A549 treated with AZD9567 at 1 μM for 4 hours (cell line): ENCODE results near the gene MKI67. TPM values are rescaled to one million over a fixed set of nuclear protein-coding genes. Genes with fewer than 3 reads are reported as not detected.

ENCODE experiments used
- total RNA-seq: library from RNA; stranded (reverse); fragments of 200-300 nt; extraction: Qiagen RNA extraction; gene quantifications from 5 replicates; pipeline ENCODE4 v1.2.3, GENCODE V29; 2022; ENCODE audit not compliant: insufficient read depth

Gene MKI67, protein sequence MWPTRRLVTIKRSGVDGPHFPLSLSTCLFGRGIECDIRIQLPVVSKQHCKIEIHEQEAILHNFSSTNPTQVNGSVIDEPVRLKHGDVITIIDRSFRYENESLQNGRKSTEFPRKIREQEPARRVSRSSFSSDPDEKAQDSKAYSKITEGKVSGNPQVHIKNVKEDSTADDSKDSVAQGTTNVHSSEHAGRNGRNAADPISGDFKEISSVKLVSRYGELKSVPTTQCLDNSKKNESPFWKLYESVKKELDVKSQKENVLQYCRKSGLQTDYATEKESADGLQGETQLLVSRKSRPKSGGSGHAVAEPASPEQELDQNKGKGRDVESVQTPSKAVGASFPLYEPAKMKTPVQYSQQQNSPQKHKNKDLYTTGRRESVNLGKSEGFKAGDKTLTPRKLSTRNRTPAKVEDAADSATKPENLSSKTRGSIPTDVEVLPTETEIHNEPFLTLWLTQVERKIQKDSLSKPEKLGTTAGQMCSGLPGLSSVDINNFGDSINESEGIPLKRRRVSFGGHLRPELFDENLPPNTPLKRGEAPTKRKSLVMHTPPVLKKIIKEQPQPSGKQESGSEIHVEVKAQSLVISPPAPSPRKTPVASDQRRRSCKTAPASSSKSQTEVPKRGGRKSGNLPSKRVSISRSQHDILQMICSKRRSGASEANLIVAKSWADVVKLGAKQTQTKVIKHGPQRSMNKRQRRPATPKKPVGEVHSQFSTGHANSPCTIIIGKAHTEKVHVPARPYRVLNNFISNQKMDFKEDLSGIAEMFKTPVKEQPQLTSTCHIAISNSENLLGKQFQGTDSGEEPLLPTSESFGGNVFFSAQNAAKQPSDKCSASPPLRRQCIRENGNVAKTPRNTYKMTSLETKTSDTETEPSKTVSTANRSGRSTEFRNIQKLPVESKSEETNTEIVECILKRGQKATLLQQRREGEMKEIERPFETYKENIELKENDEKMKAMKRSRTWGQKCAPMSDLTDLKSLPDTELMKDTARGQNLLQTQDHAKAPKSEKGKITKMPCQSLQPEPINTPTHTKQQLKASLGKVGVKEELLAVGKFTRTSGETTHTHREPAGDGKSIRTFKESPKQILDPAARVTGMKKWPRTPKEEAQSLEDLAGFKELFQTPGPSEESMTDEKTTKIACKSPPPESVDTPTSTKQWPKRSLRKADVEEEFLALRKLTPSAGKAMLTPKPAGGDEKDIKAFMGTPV (N-terminal part only)
- total RNA-seq, result 56.4 to 61.1 TPM (median 59.3 TPM) in 5 replicates

DNA sequence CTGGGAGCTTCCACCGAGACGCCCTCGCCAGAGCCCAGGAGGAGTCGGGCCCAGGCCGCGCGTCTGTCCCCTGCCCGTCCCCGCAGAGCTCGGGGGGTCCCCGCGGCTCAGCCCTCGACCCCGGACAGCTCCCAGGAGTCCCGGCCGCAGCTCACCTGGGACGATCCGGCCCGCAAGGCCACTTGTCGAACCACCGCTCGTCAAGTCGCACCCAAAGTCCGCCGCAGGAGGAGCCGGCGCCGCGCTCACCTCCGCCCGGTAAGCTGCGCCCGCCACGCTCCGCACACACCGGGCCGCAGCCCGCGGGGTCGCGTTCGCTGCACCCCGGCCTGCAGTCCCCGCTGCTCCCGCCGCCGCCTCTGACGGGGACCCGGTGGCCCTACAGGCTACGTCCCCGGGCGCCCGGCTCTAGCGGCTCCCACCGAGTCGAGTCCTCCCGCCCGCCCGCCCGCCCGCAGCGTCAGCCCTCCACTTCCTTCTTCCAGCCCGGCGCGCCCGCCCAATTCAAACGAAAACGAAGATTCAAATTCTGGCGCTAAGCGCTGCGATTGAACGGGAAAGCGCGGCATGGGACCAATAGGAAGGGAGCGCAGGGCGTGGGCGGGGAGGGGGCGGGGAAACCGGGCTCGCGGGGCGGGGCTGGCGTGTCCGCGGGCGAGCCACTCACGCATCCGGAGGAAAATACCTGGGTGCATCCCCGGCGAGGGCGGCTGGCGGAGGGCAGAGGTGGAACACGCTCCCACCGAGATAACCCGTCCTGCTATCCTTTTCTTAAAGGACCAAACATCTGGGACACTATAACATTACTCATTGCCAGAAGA, at the start of gene MKI67:
Gene MKI67 (minus strand): TSS at position 480 of the 821 bp plus-strand sequence. CDS start 756 bp downstream, outside the sequence.

Other genes with a start within 250 kb of the MKI67 start
- gene CLRN3, start 233.5 kb downstream of the MKI67 start, total RNA-seq, result 0.07 TPM in 1 of 5 replicates, not detected in the others
- 2.9 to 4.1 TPM (median 3.9 TPM) in 5 replicates for gene PTPRE, start 219.3 kb downstream of the MKI67 start, total RNA-seq